Ascending aorta (tissue), 2 donors: ENCODE results near the gene TUBA4A. TPM values are rescaled to one million over a fixed set of nuclear protein-coding genes. Genes with fewer than 3 reads are reported as not detected.
A peak's percentile ranks its signal among the peaks of the same experiment; 100 is the strongest.

Source experiments
- DNase-seq, 2 donors: peaks; one replicate each; pipeline ENCODE4 v3.0.0-alpha.2; 2019; ENCODE audit warnings: low spot score in 2 of 2
- H3K27ac ChIP-seq, 2 donors: fragments of 200-600 bp; sonication (generic); one replicate each; pipeline ENCODE4 v1.5.1; 2016 to 2017; ENCODE audit warnings: mild to moderate bottlenecking in 1 of 2
- H3K27me3 ChIP-seq: fragments of 200-600 bp; sonication (generic); one replicate; pipeline ENCODE4 v1.5.1; 2017
- H3K36me3 ChIP-seq, 2 donors: fragments of 200-600 bp; sonication (generic); one replicate each; pipeline ENCODE4 v1.5.1; 2016
- H3K4me1 ChIP-seq, 2 donors: fragments of 200-600 bp; sonication (generic); one replicate each; pipeline ENCODE4 v1.5.1; 2016 to 2017; ENCODE audit warnings: mild to moderate bottlenecking in 1 of 2
- H3K4me3 ChIP-seq, 2 donors: fragments of 200-600 bp; sonication (generic); one replicate each; pipeline ENCODE4 v1.5.1; 2016 to 2017; ENCODE audit warnings: mild to moderate bottlenecking in 1 of 2
- H3K9me3 ChIP-seq, 2 donors: fragments of 200-600 bp; sonication (generic); one replicate each; pipeline ENCODE4 v1.5.1; 2016
- CTCF ChIP-seq, 3 experiments: fragments of 200-600 bp in 2 of 3; fragments of 450-650 bp in 1 of 3; sonication (generic) in 2 of 3; IDR thresholded peaks; one replicate each; pipeline ENCODE4 v1.5.1; 2016 to 2019; ENCODE audit warnings: antibody characterized with exemption in 3 of 3, mild to moderate bottlenecking in 1 of 3, moderate library complexity in 1 of 3
- intact Hi-C: fragments of 100-400 bp; cut with DNase I; formaldehyde crosslinking; loops from one replicate; pipeline ENCODE4 v1.15.1; 2023
- total RNA-seq: library from RNA; depleted of rRNA; stranded (reverse); fragments of >200 nt; gene quantifications from one replicate; pipeline ENCODE4 v1.1.0, GENCODE V29; 2016

Gene TUBA4A
- total RNA-seq, 1 donor from 2014 or later, result 71.1 TPM

GRCh38 chr2:219293736-219294231, 40.1 kb upstream of the TUBA4A start:
- Histone ChIP-seq H3K4me3 (peak overlapping the region in 1 of 2 donors; percentile 67), H3K36me3 (no peaks in the 10 kb centered on the region), H3K27ac (peak overlapping the region; percentile 83 to 86), H3K9me3 (no peaks in the 10 kb centered on the region), H3K27me3 (no peaks in the 10 kb centered on the region), H3K4me1 (peaks cover 5 to 20% of the 10 kb centered on the region in 2 donors)
- TF ChIP-seq CTCF (IDR thresholded peaks at IDR 0.05), result no peak
- peak in 1 of 2 donors; percentile 62 for DNase-seq
- intact Hi-C loops, result loop anchor here (1.0 to 10.0 kb wide), 6 partner anchors 14 to 241 kb away; partner anchors contain the start of genes ANKZF1, ATG9A, DNAJB2 and DNPEP

GRCh38 chr2:219292616-219293015, 38.9 kb upstream of the TUBA4A start:
- intact Hi-C loops, result loop anchor here (5.0 to 10.0 kb wide), 2 partner anchors 95 to 242 kb away; partner anchors contain the start of gene DNPEP
- peak in 1 of 2 donors; percentile 48 for DNase-seq

DNA sequence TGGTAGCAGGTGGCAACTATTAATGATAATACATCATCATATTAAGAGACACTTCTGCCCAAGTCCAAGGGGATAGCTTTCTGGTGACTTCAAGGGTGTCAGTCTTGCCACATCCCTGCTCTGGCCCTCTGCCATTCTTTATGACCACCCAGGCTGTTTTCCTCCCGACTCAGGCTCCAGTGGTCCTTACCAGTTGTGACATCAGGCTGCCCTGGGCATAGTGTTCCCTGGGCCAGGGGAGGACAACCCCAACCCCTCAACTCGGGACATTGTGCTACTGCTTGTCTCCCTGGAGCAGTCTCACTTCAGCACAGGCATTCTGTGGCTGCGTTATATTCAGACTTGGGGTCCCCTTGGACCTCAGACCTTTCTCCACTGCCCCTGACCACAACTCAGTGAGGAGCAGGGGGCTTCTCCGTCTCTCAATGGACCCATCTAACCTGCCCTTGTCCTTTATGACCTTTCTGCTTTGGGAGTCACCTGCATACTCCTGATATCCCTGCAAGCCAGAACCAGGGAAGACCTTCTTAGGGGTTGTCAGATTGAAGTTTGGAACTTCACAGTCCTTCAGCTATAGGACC, 38.3 kb upstream of the TUBA4A start:
- intact Hi-C loops, result loop anchor here (5.0 to 10.0 kb wide), 2 partner anchors 95 to 243 kb away; partner anchors contain the start of gene DNPEP
- Histone ChIP-seq H3K9me3 (no peaks in the 10 kb centered on the region), H3K36me3 (no peaks in the 10 kb centered on the region), H3K27ac (no peak overlapping the region), H3K4me1 (peaks cover 5 to 20% of the 10 kb centered on the region in 2 donors), H3K27me3 (no peaks in the 10 kb centered on the region), H3K4me3 (no peak overlapping the region)
- no peak for TF ChIP-seq CTCF (IDR thresholded peaks at IDR 0.05)
- peak in 1 of 2 donors; percentile 61 for DNase-seq

More at GRCh38 chr2:219292616-219293015, 38.9 kb upstream of the TUBA4A start:
- Histone ChIP-seq H3K36me3 (no peaks in the 10 kb centered on the region), H3K4me1 (peaks cover 5 to 20% of the 10 kb centered on the region in 2 donors), H3K27ac (no peak overlapping the region), H3K27me3 (no peaks in the 10 kb centered on the region), H3K4me3 (no peak overlapping the region), H3K9me3 (no peaks in the 10 kb centered on the region)
- TF ChIP-seq CTCF (IDR thresholded peaks at IDR 0.05), result no peak

GRCh38 chr2:219291394-219291793, 37.7 kb upstream of the TUBA4A start:
- no peak for TF ChIP-seq CTCF (IDR thresholded peaks at IDR 0.05)
- H3K27me3 ChIP-seq, result no peaks in the 10 kb centered on the region
- H3K9me3 ChIP-seq, result no peaks in the 10 kb centered on the region
- peaks cover 5 to 22% of the 10 kb centered on the region in 2 donors for H3K4me1 ChIP-seq
- H3K4me3 ChIP-seq, result no peak overlapping the region
- H3K27ac ChIP-seq, result no peak overlapping the region
- peaks cover 0 to 3% of the 10 kb centered on the region in 2 donors for H3K36me3 ChIP-seq
- DNase-seq, result peak in 1 of 2 donors; percentile 61
- intact Hi-C loops, result loop anchor here (5.0 to 10.0 kb wide), 2 partner anchors 96 to 243 kb away; partner anchors contain the start of gene DNPEP

DNA sequence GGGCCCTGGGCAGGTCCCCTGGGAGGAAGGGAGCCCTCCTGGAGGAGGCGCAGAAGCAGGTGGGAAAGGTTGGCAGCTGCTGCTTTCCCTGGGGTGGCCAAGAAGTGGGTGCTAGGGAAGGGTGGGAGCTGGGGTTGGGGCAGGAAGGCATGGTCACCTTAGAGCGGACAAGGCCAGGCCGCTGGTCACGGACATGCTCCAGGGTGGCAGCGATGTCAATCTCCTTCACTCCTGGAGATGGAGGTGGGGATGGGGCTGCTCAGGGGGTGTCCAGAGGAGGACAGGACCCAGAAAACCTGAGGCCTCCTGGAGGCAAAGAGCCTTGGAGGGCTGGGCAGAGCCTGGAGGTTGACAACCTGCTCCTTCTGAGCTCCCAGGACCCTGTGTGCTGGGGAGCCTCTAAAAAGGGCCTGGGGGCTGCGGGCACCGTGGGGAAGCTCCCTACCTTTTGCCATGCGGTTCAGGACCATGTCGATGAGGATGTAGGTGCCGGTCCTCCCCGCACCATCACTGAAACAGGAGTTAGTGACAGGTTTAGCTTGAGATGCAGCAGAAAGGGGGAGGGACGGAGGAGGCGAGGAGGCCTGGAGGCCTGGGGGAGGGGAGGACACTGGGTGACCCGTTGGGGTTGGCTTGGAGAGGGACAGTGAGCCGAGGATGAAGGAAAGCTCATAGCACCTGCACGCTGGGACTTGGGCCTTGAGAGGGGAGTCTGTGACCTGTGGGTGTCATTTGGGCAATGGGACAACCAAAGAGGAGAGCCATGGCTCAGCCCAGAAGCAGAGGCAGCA, 36.9 kb upstream of the TUBA4A start:
- Histone ChIP-seq H3K4me1 (peaks cover 5 to 25% of the 10 kb centered on the region in 2 donors), H3K36me3 (peaks cover 2 to 3% of the 10 kb centered on the region in 2 donors), H3K9me3 (no peaks in the 10 kb centered on the region), H3K27me3 (no peaks in the 10 kb centered on the region), H3K27ac (peak overlapping the region; percentile 69 to 71), H3K4me3 (no peak overlapping the region)
- DNase-seq, result peak in 1 of 2 donors; percentile 56
- intact Hi-C loops, result loop anchor here (5.0 to 10.0 kb wide), 2 partner anchors 97 to 244 kb away; partner anchors contain the start of gene DNPEP
- TF ChIP-seq CTCF (IDR thresholded peaks at IDR 0.05), result no peak
